Prostate gland (tissue), 2 donors: ENCODE results near the gene SLC34A1. TPM values are rescaled to one million over a fixed set of nuclear protein-coding genes. Genes with fewer than 3 reads are reported as not detected.
A peak's percentile ranks its signal among the peaks of the same experiment; 100 is the strongest.

Source experiments
- DNase-seq: peaks from one replicate; pipeline ENCODE4 v3.0.0-alpha.2; 2019; ENCODE audit warnings: low spot score
- H3K27ac ChIP-seq, 2 donors: fragments of 200-600 bp; sonication (generic); 2 replicates each; pipeline ENCODE4 v1.5.1; 2017 to 2019
- H3K27me3 ChIP-seq: fragments of 200-600 bp; sonication (generic); replicated peaks from 2 replicates; pipeline ENCODE4 v1.5.1; 2019; ENCODE audit not compliant: insufficient read depth
- H3K36me3 ChIP-seq, 2 donors: fragments of 200-600 bp; sonication (generic); 1 replicate in 1 of 2; 2 replicates in 1 of 2; pipeline versions ENCODE4 v1.5.1 to v1.8.1; 2017 to 2019
- H3K4me1 ChIP-seq: fragments of 200-600 bp; sonication (generic); replicated peaks from 2 replicates; pipeline ENCODE4 v1.5.1; 2019
- H3K4me3 ChIP-seq, 2 donors: fragments of 200-600 bp; sonication (generic); 2 replicates each; pipeline ENCODE4 v1.5.1; 2017 to 2019
- H3K9me3 ChIP-seq: fragments of 200-600 bp; sonication (generic); 2 replicates; pipeline ENCODE4 v1.5.1; 2017
- CTCF ChIP-seq, 4 experiments: fragments of 200-600 bp in 2 of 4; fragments of 450-650 bp in 2 of 4; sonication (generic) in 2 of 4; IDR thresholded peaks; 1 replicate in 3 of 4; 2 replicates in 1 of 4; pipeline ENCODE4 v1.5.1; 2016 to 2019; ENCODE audit warnings: antibody characterized with exemption in 4 of 4, mild to moderate bottlenecking in 2 of 4, moderate library complexity in 2 of 4
- POLR2A ChIP-seq: fragments of 450-650 bp; IDR thresholded peaks from one replicate; pipeline ENCODE4 v1.6.1; 2016; ENCODE audit warnings: antibody characterized with exemption, mild to moderate bottlenecking
- POLR2AphosphoS5 ChIP-seq: sonication (generic); formaldehyde crosslinking; IDR thresholded peaks from one replicate; pipeline ENCODE4 v1.6.1; 2017; ENCODE audit warnings: antibody characterized with exemption
- WGBS: methylation state at CpG from one replicate; pipeline ENCODE4 v1.1.5; 2018; 5-methylcytosine and 5-hydroxymethylcytosine counted together
- intact Hi-C: fragments of 100-400 bp; cut with DNase I; formaldehyde crosslinking; loops from one replicate; pipeline ENCODE4 v1.14.2; 2022
- total RNA-seq, 2 donors: library from RNA; depleted of rRNA; stranded (reverse); fragments of >200 nt; gene quantifications; one replicate each; pipeline ENCODE4 v1.1.0, GENCODE V29; 2016

Gene SLC34A1
- total RNA-seq, 2 donors from 2014 or later: not detected

- no peak for DNase-seq
- Histone ChIP-seq H3K4me1 (peaks cover 3% of the 10 kb centered on the region), H3K36me3 (peaks cover 8 to 13% of the 10 kb centered on the region in 2 donors), H3K4me3 (no peak overlapping the region), H3K27me3 (no peaks in the 10 kb centered on the region), H3K27ac (no peak overlapping the region), H3K9me3 (no peaks in the 10 kb centered on the region)
- intact Hi-C loops: no loop called here
- no peak for TF ChIP-seq POLR2AphosphoS5
- no peak for TF ChIP-seq POLR2A
- no peak for TF ChIP-seq CTCF (IDR thresholded peaks at IDR 0.05)
- 86% methylated on average over 10 of the region's 10 CpGs for WGBS
These were observed 44.5 kb downstream of the SLC34A1 start for GRCh38 chr5:177428574-177429217.

GRCh38 chr5:177429248-177430040 is 45.2 kb downstream of the SLC34A1 start:
- Histone ChIP-seq H3K27ac (no peak overlapping the region), H3K4me1 (peaks cover 3% of the 10 kb centered on the region)
- WGBS: 80% methylated on average over 6 of the region's 6 CpGs

GRCh38 chr5:177430140-177430951 is 46.1 kb downstream of the SLC34A1 start:
- intact Hi-C loops: no loop called here
- H3K4me3 ChIP-seq: no peak overlapping the region
- whole genome bisulfite sequencing: 66% methylated on average over 26 of the region's 26 CpGs

More at GRCh38 chr5:177429248-177430040, 45.2 kb downstream of the SLC34A1 start:
- Histone ChIP-seq H3K36me3 (peaks cover 13 to 15% of the 10 kb centered on the region in 2 donors), H3K9me3 (no peaks in the 10 kb centered on the region), H3K27me3 (no peaks in the 10 kb centered on the region), H3K4me3 (no peak overlapping the region)
- TF ChIP-seq POLR2AphosphoS5 (no peak), CTCF (IDR thresholded peaks at IDR 0.05) (no peak), POLR2A (no peak)
- DNase-seq: no peak
- intact Hi-C loops: no loop called here

GRCh38 chr5:177430972-177431316 is 46.7 kb downstream of the SLC34A1 start:
- DNase-seq: no peak
- Histone ChIP-seq H3K27ac (peak overlapping the region in 1 of 2 donors; percentile 30), H3K4me3 (no peak overlapping the region), H3K4me1 (peaks cover 3% of the 10 kb centered on the region), H3K36me3 (peaks cover 13 to 23% of the 10 kb centered on the region in 2 donors), H3K9me3 (no peaks in the 10 kb centered on the region), H3K27me3 (no peaks in the 10 kb centered on the region)
- 86% methylated on average over 7 of the region's 7 CpGs for whole genome bisulfite sequencing
- intact Hi-C loops: no loop called here
- TF ChIP-seq CTCF (IDR thresholded peaks at IDR 0.05) (no peak), POLR2AphosphoS5 (no peak), POLR2A (no peak)

More at GRCh38 chr5:177430140-177430951, 46.1 kb downstream of the SLC34A1 start:
- peaks cover 3% of the 10 kb centered on the region for H3K4me1 ChIP-seq
- peaks cover 13 to 21% of the 10 kb centered on the region in 2 donors for H3K36me3 ChIP-seq
- H3K27me3 ChIP-seq: no peaks in the 10 kb centered on the region
- peak overlapping the region in 1 of 2 donors; percentile 30 for H3K27ac ChIP-seq
- H3K9me3 ChIP-seq: no peaks in the 10 kb centered on the region
- TF ChIP-seq POLR2AphosphoS5 (peak; percentile 50), POLR2A (no peak)
- peak; percentile 70 for DNase-seq
